Upper lobe of left lung (tissue), 6 donors: ENCODE measurements around the gene EPX. TPM values are rescaled to one million over a fixed set of nuclear protein-coding genes. Genes with fewer than 3 reads are reported as not detected.
A peak's percentile ranks its signal among the peaks of the same experiment; 100 is the strongest.

Experiments
- ATAC-seq, 2 donors: fragments of 200-7000 bp; cut with Tn5 transposase; one replicate each; pipeline ENCODE4 v1.9.1; 2022; ENCODE audit warnings: mild to moderate bottlenecking in 2 of 2, moderate library complexity in 2 of 2; ENCODE audit not compliant: low FRiP score in 2 of 2
- DNase-seq, 2 donors: peaks; one replicate each; pipeline ENCODE4 v3.0.0-alpha.2; 2019 to 2020
- H3K27ac ChIP-seq, 4 donors: fragments of 200-600 bp; sonication (generic); one replicate each; pipeline ENCODE4 v1.5.1; 2016 to 2019
- H3K27me3 ChIP-seq, 4 donors: fragments of 200-600 bp; sonication (generic); one replicate each; pipeline ENCODE4 v1.5.1; 2017 to 2019
- H3K36me3 ChIP-seq, 4 donors: fragments of 200-600 bp; sonication (generic); one replicate each; pipeline ENCODE4 v1.5.1; 2016 to 2019
- H3K4me1 ChIP-seq, 4 donors: fragments of 200-600 bp; sonication (generic); one replicate each; pipeline ENCODE4 v1.5.1; 2018 to 2019
- H3K4me3 ChIP-seq, 4 donors: fragments of 200-600 bp; sonication (generic); one replicate each; pipeline ENCODE4 v1.5.1; 2017 to 2019; ENCODE audit warnings: mild to moderate bottlenecking in 2 of 4, moderate library complexity in 1 of 4
- H3K9me3 ChIP-seq, 4 donors: fragments of 200-600 bp; sonication (generic); one replicate each; pipeline ENCODE4 v1.5.1; 2018 to 2019
- CTCF ChIP-seq, 6 experiments: fragments of 450-650 bp in 4 of 6; fragments of 200-600 bp in 2 of 6; sonication (generic) in 2 of 6; IDR thresholded peaks; one replicate each; pipeline ENCODE4 v1.5.1; 2016 to 2019; ENCODE audit warnings: antibody characterized with exemption in 6 of 6
- EP300 ChIP-seq, 4 donors: sonication (generic); formaldehyde crosslinking; IDR thresholded peaks; one replicate each; pipeline ENCODE4 v1.5.1; 2017; ENCODE audit warnings: antibody characterized with exemption in 4 of 4, control low read depth in 2 of 4
- POLR2A ChIP-seq, 4 donors: fragments of 450-650 bp; IDR thresholded peaks; one replicate each; pipeline ENCODE4 v1.5.1; 2016 to 2017; ENCODE audit warnings: antibody characterized with exemption in 4 of 4, mild to moderate bottlenecking in 2 of 4
- POLR2AphosphoS5 ChIP-seq, 2 donors: sonication (generic); formaldehyde crosslinking; IDR thresholded peaks; one replicate each; pipeline ENCODE4 v1.5.1; 2017; ENCODE audit warnings: antibody characterized with exemption in 2 of 2
- WGBS, 2 donors: methylation state at CpG; one replicate each; pipeline ENCODE4 v1.1.5; 2017 to 2018; 5-methylcytosine and 5-hydroxymethylcytosine counted together
- total RNA-seq, 6 donors: library from RNA; depleted of rRNA in 4 of 6; stranded (reverse); fragments of >200 nt in 4 of 6; gene quantifications; one replicate each; pipeline versions ENCODE4 v1.1.0 to v1.2.1, GENCODE V29; 2016 to 2021
- donor health status: DM: no; HTN: no; CAD: no; lungs with moderate emphysema.
- donor health status: DM: no; HTN: yes; CAD: no; lungs with severe emphysema.

The EPX gene
- total RNA-seq, 6 donors from 2014 or later: 0.10 TPM; not detected in 5

- Histone ChIP-seq H3K27ac (peak within 1 kb of the TSS; percentile 74 to 89 (median 84)), H3K27me3 (no peaks in the 10 kb centered on the region), H3K4me1 (peaks cover 9 to 14% (median 10%) of the 10 kb centered on the region in 4 donors), H3K36me3 (peaks cover 0 to 20% (median 3%) of the 10 kb centered on the region in 4 donors), H3K4me3 (peak within 1 kb of the TSS; percentile 74 to 79 (median 74)), H3K9me3 (no peaks in the 10 kb centered on the region)
- 3 to 5% methylated on average over 21 to 51 of the region's 56 CpGs for WGBS, 2 donors
- ATAC-seq: peak; percentile 98 to 100
- peak; percentile 96 to 100 for DNase-seq
- TF ChIP-seq EP300 (IDR thresholded peaks at IDR 0.05): no peak
- peak in 3 of 4 donors; percentile 56 to 84 (median 59) for TF ChIP-seq POLR2A (IDR thresholded peaks at IDR 0.05)
- peak; percentile 78 to 96 (median 90) for TF ChIP-seq CTCF (IDR thresholded peaks at IDR 0.05)
- TF ChIP-seq POLR2AphosphoS5 (IDR thresholded peaks at IDR 0.05): peak; percentile 85 to 93
Measured at GRCh38 chr17:58219007-58219788, 26.7 kb downstream of the EPX start, which contains the start of gene MKS1. TSS of gene MKS1 (minus strand) at chr17:58219255. CDS start at chr17:58219230, 25 bp downstream.

GRCh38 chr17:58219789-58220183 lies 27.3 kb downstream of the EPX start:
- WGBS, 2 donors: 29 to 35% methylated on average over 7 of the region's 7 CpGs
- Histone ChIP-seq H3K36me3 (peaks cover 0 to 16% (median 2%) of the 10 kb centered on the region in 4 donors), H3K4me1 (peaks cover 9 to 14% (median 10%) of the 10 kb centered on the region in 4 donors), H3K9me3 (no peaks in the 10 kb centered on the region), H3K27me3 (no peaks in the 10 kb centered on the region), H3K27ac (peak overlapping the region; percentile 74 to 89 (median 84)), H3K4me3 (peak overlapping the region in 3 of 4 donors; percentile 74 to 79 (median 75))
- DNase-seq (no peak), ATAC-seq (no peak)
- TF ChIP-seq POLR2AphosphoS5 (IDR thresholded peaks at IDR 0.05) (no peak), POLR2A (IDR thresholded peaks at IDR 0.05) (no peak), EP300 (IDR thresholded peaks at IDR 0.05) (peak in 1 of 4 donors; percentile 1), CTCF (IDR thresholded peaks at IDR 0.05) (no peak)

GRCh38 chr17:58224315-58224714 lies 31.8 kb downstream of the EPX start:
- DNase-seq (no peak), ATAC-seq (no peak)
- Histone ChIP-seq H3K27me3 (no peaks in the 10 kb centered on the region), H3K4me3 (no peak overlapping the region), H3K9me3 (no peaks in the 10 kb centered on the region), H3K4me1 (peaks cover 5 to 8% (median 6%) of the 10 kb centered on the region in 4 donors), H3K27ac (no peak overlapping the region), H3K36me3 (no peaks in the 10 kb centered on the region)
- WGBS, 2 donors: 47 to 51% methylated on average over 1 of the region's 1 CpG
- TF ChIP-seq POLR2A (IDR thresholded peaks at IDR 0.05): no peak
- TF ChIP-seq CTCF (IDR thresholded peaks at IDR 0.05): no peak
- no peak for TF ChIP-seq POLR2AphosphoS5 (IDR thresholded peaks at IDR 0.05)
- no peak for TF ChIP-seq EP300 (IDR thresholded peaks at IDR 0.05)

- no peaks in the 10 kb centered on the region for H3K9me3 ChIP-seq
- no peaks in the 10 kb centered on the region for H3K36me3 ChIP-seq
- 83 to 90% methylated on average over 3 of the region's 3 CpGs for WGBS, 2 donors
- no peak overlapping the region for H3K27ac ChIP-seq
- no peak overlapping the region for H3K4me3 ChIP-seq
- TF ChIP-seq POLR2AphosphoS5 (IDR thresholded peaks at IDR 0.05) (no peak), POLR2A (IDR thresholded peaks at IDR 0.05) (no peak), EP300 (IDR thresholded peaks at IDR 0.05) (no peak), CTCF (IDR thresholded peaks at IDR 0.05) (no peak)
- H3K27me3 ChIP-seq: no peaks in the 10 kb centered on the region
- ATAC-seq: no peak
- DNase-seq: no peak
- no peaks in the 10 kb centered on the region for H3K4me1 ChIP-seq
Measured at GRCh38 chr17:58227733-58228132, 35.2 kb downstream of the EPX start.
